EL (cell line): Measurements from ENCODE around the gene COLEC11.
"Not testable (repeated sequence)": the region's sequence is repeated elsewhere in the genome, so short reads cannot be mapped to it uniquely, and the experiment has no call there.

Source experiments
- DNase-seq: peaks from one replicate; pipeline ENCODE4 v3.0.0-alpha.2; 2016

The COLEC11 gene

DNA sequence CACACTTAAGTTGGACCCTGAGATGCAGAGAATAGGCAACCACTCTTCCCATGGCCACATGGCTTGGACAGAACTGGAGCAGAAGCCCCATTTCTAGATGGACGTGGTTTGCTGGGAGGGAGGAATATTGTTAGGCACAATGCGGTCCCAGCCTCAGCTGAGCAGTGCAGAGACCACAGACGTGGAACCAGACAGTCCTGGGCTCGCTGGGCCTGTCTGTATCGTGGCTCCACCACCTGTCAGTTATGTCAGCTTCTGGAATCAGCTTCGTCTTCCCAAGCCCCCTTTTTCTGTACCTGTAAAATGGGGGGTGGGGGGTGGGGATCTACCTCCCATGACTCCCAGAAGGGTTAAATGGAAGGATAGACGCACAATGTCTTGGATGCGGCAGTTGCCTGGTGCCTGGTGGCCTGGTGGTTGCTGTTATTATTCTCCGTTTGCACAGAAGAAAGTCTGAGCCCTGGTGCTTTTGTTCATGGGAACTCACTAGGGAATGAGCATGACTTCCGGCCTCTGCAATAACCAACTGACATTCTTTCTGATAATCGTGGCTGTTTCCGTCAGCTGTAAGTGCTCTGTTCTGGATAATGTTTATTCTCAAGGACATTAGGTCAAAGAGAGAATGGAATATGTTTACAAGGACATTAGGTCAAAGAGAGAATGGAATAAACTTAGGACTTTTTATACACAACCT, 31.4 kb downstream of the COLEC11 start:
- no peak for DNase-seq

DNA sequence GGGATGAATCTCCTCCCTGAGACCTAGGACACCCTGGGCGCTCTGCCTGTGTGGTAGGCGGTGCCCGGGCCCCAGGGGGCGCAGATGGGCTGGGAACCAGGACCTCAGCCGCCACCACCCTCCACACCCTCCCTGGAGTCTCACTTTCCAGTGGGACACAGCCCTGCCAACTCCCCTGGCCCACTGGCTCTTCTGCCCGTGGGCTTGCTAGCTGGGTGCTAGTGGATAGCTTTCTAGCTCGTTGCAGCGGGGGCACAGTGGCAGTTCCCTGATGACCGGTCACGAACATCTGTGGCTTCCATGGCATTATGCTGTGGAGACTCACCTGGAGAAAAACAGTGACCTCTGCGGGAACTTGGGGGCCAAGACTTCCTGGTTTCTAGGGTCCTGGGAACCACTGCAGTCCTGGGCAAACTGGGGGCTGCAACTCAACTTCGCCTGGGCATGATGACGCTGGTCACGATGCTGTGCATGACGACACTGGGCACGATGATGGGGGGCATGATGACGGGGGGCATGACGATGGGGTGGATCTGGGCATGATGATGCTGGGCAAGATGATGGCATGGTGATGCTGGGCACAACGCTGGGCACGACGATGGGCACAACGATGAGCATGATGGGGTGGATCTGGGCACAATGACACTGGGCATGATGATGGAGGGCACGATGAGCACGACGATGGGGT, 32.0 kb downstream of the COLEC11 start:
- no peak for DNase-seq

DNA sequence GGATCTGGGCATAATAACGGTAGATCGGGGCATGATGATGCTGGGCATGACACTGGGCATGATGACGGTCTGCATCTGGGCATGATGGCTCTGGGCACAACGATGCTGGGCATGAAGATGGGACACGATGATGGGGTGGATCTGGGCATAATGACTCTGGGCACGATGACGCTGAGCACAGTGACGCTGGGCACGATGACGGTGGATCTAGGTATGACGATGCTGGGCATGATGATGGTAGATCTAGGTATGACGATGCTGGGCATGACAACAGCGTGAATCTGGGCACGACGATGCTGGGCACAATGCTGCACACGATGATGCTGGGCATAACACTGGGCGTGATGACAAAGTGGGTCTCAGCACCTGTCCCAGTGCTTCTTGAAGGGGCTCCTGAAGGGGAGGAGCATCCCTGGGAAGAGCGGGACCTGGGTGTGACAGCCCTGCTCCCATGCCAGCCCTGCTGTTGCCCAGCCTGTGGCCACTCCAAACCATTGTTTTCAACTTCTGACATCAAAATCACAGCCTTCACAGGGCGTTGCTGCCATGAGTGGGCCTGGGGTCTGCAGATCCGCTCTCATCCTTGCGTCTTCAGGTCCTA, 32.7 kb downstream of the COLEC11 start:
- DNase-seq, result no peak

DNA sequence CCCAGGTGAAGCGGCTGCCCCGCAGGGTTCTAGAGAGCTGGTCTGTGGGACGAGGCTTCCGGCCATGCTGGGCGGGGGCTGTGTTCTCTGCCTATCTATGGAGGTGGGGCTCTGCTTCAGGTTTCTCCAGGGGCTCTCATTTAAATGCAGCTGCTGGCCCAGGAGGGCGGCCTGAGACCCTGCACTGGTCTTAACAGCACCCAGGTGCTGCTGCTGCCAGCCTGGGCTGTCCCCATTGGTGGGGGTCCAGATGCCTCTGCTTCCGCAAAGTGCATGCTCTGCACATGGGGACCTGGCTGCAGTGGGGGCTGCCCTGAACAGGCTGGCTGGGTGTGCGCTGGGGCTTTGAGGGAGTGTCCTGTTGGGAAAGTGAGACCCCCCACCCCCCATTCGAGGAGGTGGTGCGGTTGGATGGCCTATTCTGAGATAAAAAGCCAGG, 33.3 kb downstream of the COLEC11 start:
- no peak for DNase-seq

DNA sequence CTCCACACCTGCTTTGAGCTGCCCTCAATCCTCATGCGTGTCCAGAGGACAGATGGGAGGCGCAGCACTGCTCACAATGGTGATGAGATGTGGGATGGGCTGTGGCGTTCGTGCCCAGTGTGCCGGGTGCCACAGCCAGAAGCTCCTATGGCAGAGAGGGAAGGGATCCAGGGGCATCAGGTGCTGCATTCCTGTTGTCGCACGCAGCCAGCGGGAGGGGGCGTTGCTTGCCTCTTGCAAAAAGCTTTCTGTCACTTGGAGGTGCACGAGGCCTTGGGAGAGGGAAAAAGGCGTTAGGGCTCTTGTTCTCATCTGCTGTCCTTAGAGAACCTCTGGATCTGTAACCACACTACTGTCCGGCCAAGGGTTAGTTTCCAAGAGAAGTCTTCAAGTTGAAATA, 33.9 kb downstream of the COLEC11 start:
- no peak for DNase-seq

DNA sequence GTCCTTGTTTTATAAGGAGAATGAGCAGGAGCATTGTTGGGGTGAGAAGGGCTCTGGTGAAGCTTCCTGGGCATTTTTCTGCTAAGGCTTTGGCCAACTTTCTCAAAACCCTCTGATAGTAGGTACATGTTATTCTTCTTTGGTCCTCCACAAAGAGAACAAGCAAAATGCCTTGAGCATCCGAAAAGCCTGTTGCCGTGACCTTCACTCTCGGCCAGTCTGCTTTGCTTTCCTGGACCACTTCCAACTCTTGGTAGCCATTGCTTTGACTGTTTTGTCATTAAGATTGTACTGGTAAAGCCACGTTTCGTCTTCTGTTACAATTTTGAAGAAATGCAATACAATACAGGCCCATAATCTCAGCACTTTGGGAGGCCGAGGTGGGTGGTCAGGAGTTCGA, 35.7 kb downstream of the COLEC11 start:
- no peak for DNase-seq

DNA sequence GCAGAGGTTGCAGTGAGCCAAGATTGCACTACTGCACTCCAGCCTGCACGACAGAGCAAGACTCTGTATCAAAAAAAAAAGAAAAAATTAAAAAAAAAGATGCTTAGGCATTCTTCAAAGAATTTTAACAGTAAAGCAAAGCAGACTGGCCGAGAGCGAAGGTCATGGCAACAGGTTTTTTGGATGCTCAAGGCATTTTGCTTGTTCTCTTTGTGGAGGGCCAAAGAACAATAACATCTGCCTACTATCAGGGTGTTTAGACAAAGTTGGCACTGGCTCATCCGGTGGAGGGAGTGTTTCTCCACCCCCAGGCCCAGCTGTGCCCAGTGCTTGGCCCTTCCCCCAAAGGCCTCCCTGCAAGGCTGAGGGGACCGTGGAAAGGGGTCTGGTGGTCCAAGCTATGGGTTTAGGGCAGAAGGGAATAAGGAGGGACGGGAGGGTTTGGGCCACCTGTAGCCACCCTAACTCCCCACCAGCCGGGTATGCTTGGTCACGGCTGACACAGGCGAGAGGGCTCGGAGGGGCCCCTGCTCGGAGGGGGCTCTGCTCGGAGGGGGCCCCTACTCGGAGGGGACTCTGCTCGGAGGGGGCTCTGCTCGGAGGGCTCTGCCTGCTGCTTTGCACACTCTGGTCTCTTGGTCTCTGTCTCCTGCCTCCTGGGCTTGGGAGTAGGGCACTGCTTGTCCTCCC, 36.4 kb downstream of the COLEC11 start:
- DNase-seq, result no peak

DNA sequence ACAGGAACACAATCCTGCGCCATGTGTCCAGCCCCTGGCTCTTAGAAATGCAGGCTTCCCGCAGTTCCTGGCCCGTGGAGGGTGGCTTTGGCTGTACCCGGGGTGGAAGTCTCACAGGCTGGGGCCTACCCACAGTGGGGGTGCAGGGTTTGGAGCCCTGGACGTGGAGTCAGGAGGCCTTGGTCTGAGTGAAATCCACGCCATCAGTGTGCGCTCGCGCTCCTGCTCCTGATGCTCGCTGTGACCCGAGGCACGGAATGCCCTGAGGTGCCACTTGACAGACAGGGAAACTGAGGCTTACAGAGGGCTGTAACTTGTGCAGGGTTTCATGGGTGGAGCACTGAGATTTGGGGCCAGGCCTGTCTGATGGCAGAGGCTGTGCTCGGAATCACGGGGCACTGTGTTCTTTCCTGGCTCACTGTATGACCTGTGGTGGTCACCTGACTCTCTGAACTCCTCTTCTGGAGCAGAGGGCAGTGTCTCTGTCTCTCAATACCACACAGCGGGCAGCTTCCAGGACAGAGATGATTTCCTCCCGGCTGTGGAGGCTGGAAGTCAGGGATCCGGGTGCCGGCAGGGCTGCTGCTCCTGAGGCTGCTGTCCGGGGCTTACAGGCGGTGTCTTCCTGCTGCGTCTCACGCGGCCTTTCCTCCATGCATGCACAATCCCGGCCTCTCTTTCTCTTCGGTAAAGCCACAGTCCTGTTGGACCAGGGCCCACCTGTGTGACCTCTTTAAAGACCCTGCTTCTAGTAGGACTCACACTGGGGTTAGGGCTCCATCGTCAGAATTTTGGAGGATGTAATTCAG, 37.1 kb downstream of the COLEC11 start:
- DNase-seq, result no peak

DNA sequence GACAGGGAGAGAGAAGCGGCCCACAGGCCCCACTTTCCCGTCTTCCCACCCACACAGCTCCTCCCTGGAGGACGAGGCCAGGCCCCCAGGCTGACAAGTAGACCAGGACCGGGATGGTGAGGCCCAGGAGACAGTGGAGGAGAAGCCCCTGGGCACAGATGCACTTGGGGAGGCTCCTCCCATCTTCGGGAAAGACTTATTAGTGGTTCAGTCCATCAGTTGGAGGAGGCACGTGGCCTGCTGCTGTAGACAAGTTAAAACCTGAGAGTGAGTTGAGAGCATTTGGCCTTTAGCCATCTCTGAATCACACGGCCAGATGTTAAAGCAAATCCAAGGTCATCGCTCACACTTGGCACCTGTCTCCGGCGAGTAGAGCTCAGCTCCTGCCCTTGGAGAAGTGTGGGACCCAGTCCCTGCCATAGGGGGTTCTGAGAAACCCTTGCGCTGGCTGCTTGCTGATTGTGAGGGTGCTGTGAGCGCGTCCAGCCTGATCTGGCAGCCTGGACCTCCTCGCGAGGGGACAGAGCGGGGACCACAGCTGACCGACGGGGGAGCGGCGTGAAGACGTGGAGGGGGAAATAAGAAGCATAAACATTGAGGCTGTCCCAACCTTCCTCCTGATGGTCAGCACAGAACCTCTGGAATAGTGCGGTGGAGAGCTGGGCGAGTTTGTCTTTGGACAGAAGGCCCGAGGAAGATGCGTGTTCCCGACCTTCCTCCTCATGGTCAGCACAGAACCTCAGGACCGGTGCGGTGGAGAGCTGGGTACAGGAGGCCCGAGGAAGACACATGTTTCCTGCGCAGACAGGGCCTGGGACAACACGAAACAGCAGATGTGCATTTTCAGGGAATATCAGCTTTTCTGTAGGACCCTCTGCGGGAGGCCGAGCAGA, 38.4 kb downstream of the COLEC11 start:
- DNase-seq, result peak; percentile 14

DNA sequence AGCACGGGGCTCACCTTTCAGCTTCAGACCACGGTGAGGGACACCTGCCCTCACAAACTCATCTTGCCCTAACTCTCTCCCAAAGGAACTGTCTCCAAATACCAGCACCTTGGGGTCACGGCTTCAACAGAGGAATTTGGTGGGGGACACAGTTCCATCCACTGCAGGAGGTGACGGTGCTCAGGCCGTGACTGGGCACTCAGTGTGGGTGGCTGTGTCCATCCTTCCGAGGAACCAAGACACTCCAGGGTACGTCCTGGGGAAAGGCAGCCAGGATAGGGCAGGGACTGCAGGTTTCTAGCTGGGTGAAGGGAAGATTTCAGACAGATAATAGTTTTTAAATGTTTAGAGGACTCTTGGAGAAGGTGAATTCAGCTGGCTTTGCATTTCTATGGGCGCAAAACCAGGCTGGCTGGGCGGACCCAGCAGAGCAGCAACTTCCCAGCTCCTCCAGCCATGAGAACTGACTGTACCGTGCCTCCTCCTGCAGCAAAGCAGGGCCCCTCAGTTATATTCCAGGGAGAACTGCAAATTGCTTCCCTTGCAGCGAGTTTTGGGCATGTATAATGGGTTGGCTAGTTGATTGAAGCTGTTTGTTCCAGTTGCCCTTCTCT, 39.2 kb downstream of the COLEC11 start:
- DNase-seq, result no peak

DNA sequence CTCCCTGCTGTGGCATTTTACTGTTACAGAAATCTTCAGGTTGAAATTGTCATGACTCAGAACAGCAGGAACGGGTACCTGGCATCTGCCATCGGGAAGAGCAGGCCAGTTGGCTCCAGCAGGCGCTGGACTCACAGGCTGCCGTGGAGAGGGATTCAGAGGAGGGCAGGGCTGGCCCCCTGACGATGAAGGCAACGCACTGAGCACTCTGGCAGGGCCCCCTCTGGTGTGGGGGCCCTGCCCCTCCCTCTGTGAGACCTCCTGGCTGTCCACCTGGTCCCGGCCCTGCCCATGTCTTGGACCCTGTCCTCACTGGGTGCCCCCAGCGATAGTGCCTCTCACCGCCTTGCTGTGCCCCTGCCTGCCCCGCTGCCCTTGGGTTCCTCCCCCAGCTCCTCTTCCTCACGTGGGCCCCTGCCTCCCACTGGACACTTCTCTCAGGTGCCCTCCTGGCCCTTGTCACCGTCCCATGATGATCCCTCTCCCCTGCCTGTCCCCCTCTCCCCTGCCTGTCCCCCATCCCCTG, 39.7 kb downstream of the COLEC11 start:
- no peak for DNase-seq

DNA sequence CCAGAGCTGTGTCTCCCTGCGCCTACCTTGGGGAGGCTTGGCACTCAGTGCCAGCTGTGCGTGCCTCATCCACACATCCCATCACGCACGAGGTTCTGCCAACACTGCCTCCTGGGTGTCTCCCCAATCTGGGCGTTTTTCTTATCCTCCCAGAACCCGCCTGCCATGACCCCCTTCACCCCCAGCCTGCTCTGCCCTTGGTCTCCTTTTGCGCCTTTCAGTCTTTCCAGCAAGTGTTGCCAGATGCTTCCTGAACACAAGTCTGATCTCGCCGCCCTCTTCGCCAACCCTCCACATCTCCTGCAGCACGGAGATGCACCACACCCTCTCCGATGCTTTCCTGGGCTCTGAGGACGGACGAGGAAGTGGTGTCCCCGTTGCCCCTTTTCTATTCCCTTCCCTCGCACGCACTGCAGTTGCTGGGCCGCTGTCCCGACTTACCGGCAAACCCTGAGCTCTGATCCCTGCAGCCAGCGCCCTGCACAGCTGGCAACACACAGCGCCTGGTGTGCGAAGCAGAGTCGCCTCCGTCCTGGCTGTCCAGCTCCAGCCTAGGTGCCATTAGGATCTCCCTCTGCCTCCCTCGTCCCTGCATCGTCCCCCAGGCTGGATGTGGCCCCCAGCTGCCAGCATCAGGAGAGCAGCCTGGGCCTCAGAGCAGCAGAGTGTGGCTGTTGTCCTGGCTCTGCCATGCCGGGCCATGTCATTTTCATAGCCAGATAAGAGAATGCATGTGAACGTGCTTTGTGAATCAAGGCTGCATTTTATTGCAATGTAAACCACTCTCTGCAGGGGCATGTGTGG, 40.5 kb downstream of the COLEC11 start:
- peak; percentile 22 for DNase-seq

DNA sequence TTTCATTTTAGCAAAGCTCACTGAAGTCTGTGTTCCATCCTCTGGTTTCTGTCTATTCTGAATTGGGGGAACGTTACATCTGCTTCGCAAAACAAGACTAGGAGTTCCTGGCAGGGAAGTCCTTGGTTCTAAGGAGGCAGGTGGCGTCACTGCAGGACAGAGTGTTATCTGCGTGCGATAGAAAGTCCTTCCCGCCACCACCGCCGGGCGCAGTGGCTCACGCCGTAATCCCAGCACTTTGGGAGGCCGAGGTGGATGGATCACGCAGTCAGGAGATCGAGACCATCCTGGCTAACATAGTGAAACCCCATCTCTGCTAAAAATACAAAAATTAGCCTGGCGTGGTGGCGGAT, 41.0 kb downstream of the COLEC11 start:
- not testable (repeated sequence) for DNase-seq

DNA sequence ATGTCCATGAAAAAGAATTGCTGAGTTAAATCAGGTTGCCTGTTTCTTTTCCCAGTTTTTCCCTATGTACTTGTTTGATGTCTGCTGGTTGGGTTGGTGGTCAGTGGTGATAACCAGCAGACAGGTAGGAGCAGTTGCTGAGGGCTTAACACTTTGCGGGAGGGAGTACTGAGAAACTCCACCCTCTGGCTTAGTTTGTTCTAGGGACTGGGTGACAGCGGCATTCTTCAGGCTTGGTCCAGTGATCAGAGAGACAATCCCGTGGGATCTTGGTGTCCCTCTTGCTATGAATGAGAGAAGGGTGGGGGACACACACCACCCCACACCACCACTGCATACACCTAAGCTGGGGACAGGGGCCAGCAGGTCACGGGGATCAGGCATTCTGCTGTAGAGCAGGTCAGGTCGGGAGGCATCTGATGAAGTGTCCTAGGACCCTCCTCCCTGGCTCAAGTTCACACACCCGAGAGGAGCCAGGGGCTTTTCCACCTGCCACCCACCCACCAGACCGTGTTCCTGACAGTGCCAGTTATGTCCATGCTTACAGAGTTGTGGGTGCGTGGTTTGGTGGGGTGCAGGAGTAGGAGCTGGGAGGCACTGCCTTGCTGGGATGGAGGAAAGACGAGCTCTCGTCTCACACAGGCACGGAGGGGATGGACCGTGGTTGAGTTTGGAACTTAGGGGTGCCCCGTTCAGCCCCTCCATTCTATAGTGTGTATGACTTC, 41.8 kb downstream of the COLEC11 start:
- DNase-seq, result no peak

DNA sequence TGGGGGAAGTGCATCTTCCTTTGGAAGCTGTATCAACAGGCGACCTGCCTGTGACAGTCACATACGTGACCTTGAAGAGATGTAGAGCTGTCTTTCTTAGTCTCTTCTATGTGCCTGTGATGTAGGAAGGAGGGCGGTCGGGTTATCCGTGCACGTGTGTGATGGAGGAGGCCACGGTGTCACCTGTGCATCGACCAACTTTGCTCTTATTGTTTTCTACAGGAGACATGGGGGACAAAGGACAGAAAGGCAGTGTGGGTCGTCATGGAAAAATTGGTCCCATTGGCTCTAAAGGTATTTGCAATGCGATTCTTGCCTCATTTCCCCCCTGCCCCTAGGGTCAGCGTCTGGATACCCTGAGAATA, 42.4 kb downstream of the COLEC11 start:
- DNase-seq, result no peak

DNA sequence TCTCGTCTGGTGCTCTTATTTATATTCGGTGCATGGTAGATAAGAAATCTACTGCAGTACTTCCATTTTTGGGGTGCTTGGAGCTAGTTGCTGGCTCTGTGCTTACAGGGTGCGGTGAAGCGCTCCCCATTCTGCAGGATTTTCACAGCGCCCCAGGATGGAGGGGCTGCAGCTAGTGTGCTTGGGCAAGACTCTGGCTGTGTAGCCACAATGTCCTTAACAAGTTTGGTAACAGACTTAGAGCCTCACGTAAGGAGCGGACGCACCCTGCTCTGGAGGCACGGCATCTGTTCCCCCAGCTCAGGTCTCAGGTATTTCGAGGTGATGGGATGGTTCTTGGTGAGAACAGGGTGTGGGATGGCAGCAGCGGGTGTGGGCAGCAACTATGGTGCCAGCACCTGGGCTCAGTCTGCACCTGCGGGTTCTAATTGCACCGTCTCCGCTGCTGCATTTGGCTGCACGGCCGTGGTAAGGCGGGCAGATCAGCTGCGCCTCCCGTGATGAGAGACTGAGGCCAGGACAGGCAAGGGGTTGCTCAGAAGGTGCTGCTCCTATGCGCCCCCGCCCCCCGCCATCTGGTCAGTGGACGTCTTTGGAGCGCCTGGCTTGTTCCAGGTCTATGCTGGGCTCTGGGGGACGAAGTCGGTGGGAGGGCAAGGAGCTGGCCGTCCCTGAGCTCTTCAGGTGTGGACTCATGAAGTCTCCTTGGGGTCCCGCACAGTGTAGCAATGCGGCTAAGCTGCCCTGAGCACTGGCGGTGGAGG, 43.0 kb downstream of the COLEC11 start:
- no peak for DNase-seq

DNA sequence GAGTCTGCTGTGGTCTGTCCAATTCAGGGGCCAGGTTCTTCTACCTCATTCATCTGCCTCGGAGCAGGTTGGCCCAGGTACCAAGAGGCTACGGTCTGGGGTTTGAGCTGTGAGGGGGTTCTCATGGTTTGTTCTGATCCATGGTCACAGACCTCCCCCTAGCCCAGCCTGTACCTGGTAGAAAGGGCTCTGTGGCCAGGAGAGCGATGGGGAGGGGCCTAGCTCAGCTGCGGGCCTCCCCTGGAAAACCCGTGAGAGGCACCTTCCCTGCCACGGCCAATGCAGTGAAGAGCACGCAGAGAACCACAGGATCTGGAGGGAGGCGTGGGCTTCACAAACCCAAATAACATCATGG, 43.5 kb downstream of the COLEC11 start:
- no peak for DNase-seq

DNA sequence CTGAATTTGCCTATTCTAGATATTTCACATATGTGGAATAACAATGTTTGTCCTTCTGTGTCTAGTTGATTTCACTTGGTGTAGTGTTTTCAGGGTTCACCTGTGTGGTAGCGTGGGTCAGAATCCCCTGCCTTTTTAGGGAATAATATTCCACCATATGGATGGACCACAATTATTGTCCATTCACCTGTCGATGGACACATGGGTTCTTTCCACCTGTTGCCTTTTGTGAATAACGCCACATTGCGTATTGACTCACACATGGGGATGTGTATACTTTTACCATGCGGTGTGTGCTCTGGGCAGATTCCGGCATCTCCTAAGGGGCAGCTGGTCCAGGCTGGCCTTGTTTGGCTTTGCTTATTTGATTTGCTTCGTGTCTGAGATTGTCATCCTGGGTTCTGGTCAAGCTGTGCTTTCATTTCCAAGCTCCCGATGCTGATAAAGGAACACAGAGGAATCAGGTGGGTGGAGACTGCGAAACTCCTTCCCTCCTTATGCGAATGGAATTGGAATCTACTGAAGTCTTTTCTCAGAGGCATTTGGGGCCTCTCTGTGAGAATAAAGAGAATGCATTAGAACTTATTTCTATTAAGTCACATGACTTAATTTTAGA, 44.2 kb downstream of the COLEC11 start:
- no peak for DNase-seq
